K562 (cell line): ENCODE results near the gene SCRG1. TPM values are rescaled to one million over a fixed set of nuclear protein-coding genes. Genes with fewer than 3 reads are reported as not detected.

Experiments used
- CCNT2 ChIP-seq: IDR thresholded peaks from 2 replicates; pipeline ENCODE4 v1.6.1; 2011; ENCODE audit warnings: borderline replicate concordance, low read depth, mild to moderate bottlenecking, moderate library complexity, mixed read lengths, low read length; ENCODE audit not compliant: insufficient read length; ENCODE audit errors: extremely low read depth
- EP400 ChIP-seq: fragments of 450-650 bp; IDR thresholded peaks from 2 replicates; pipeline ENCODE4 v1.6.1; 2017; ENCODE audit warnings: antibody characterized with exemption, mild to moderate bottlenecking, moderate library complexity
- ETS2 ChIP-seq: IDR thresholded peaks from 2 replicates; pipeline ENCODE4 v1.6.1; 2016; ENCODE audit warnings: borderline replicate concordance, missing genetic modification characterization, mild to moderate bottlenecking, moderate library complexity, missing compliant biosample characterization; ENCODE audit not compliant: poor library complexity, severe bottlenecking
- FIP1L1 ChIP-seq: fragments of 200-400 bp; formaldehyde crosslinking; IDR thresholded peaks from 2 replicates; pipeline ENCODE4 v1.6.1; 2018; ENCODE audit warnings: mild to moderate bottlenecking, low read depth, low read length; ENCODE audit not compliant: poor library complexity, severe bottlenecking
- HDAC3 ChIP-seq: fragments of 450-650 bp; IDR thresholded peaks from 2 replicates; pipeline ENCODE4 v1.6.1; 2018; ENCODE audit warnings: borderline replicate concordance, mild to moderate bottlenecking, moderate library complexity; ENCODE audit not compliant: partially characterized antibody
- ILK ChIP-seq: fragments of 450-650 bp; IDR thresholded peaks from 2 replicates; pipeline ENCODE4 v1.6.1; 2016; ENCODE audit warnings: missing genetic modification characterization, low read depth, mild to moderate bottlenecking, missing compliant biosample characterization, moderate library complexity, borderline replicate concordance
- NCOA6 ChIP-seq: fragments of 450-650 bp; IDR thresholded peaks from 2 replicates; pipeline ENCODE4 v1.6.1; 2017; ENCODE audit warnings: mild to moderate bottlenecking
- NONO ChIP-seq, 2 experiments: fragments of 200-400 bp in 1 of 2; fragments of 450-650 bp in 1 of 2; formaldehyde crosslinking in 1 of 2; IDR thresholded peaks; 2 replicates each; pipeline ENCODE4 v1.6.1; 2017; ENCODE audit warnings: low read depth in 2 of 2, mild to moderate bottlenecking in 2 of 2, moderate library complexity in 2 of 2, low read length in 1 of 2
- NR2F6 ChIP-seq: fragments of 450-650 bp; formaldehyde crosslinking; IDR thresholded peaks from 2 replicates; pipeline ENCODE4 v1.4.0; 2020; ENCODE audit warnings: mild to moderate bottlenecking
- NRF1 ChIP-seq, 2 experiments: fragments of 450-650 bp; IDR thresholded peaks in 1 of 2; conservative IDR thresholded peaks in 1 of 2; 2 replicates each; pipeline ENCODE4 v1.6.1; 2014; ENCODE audit warnings: mild to moderate bottlenecking in 2 of 2
- RBM39 ChIP-seq: fragments of 200-400 bp; formaldehyde crosslinking; optimal IDR thresholded peaks from 2 replicates; pipeline ENCODE3; 2018; ENCODE audit warnings: low read depth, low read length
- SOX6 ChIP-seq: fragments of 450-650 bp; IDR thresholded peaks from 2 replicates; pipeline ENCODE4 v1.6.1; 2014; ENCODE audit warnings: mild to moderate bottlenecking
- SP1 ChIP-seq: sonication (generic); formaldehyde crosslinking; IDR thresholded peaks from 2 replicates; pipeline ENCODE4 v1.8.1; 2022; ENCODE audit warnings: mild to moderate bottlenecking, missing genetic modification reagents
- TAF7 ChIP-seq: fragments of 450-650 bp; IDR thresholded peaks from 2 replicates; pipeline ENCODE4 v1.6.1; 2016; ENCODE audit warnings: missing genetic modification characterization, missing compliant biosample characterization
- YY1 ChIP-seq, 3 experiments: IDR thresholded peaks; 2 replicates each; pipeline ENCODE4 v1.6.1; 2011; ENCODE audit warnings: low read length in 2 of 3, mild to moderate bottlenecking in 2 of 3, moderate library complexity in 2 of 3, borderline replicate concordance in 1 of 3, control low read depth in 1 of 3, low read depth in 1 of 3; ENCODE audit not compliant: insufficient read depth in 3 of 3, insufficient replicate concordance in 2 of 3, control insufficient read depth in 1 of 3, insufficient read length in 1 of 3; ENCODE audit errors: extremely low read depth in 1 of 3
- ZBTB33 ChIP-seq: sonication (generic); formaldehyde crosslinking; IDR thresholded peaks from 2 replicates; pipeline ENCODE4 v1.8.1; 2023; ENCODE audit warnings: mild to moderate bottlenecking, missing genetic modification reagents
- ZNF146 ChIP-seq: IDR thresholded peaks from one replicate; pipeline ENCODE4 v1.6.1; 2018; ENCODE audit warnings: missing compliant biosample characterization; ENCODE audit not compliant: unreplicated experiment
- ZNF436 ChIP-seq: fragments of 250-450, 450-650 bp; sonication (Bioruptor Pico); formaldehyde crosslinking; IDR thresholded peaks from 2 replicates; pipeline ENCODE4 v1.7.0; 2020; ENCODE audit warnings: mild to moderate bottlenecking
- ZNF449 ChIP-seq: fragments of 250-450 bp; sonication (Bioruptor Pico); IDR thresholded peaks from 2 replicates; pipeline ENCODE4 v1.8.0; 2022; ENCODE audit warnings: moderate library complexity, mild to moderate bottlenecking, inconsistent platforms
- ZNF589 ChIP-seq: fragments of 200-800 bp; sonication (Bioruptor generic); IDR thresholded peaks from 2 replicates; pipeline ENCODE4 v1.6.1; 2016; ENCODE audit warnings: low read depth, missing genetic modification characterization, missing compliant biosample characterization
- ZNF77 ChIP-seq: fragments of 250-450 bp; sonication (Bioruptor Pico); IDR thresholded peaks from 2 replicates; pipeline ENCODE4 v1.5.0; 2020
- polyA plus RNA-seq, 8 experiments: library from polyadenylated mRNA; depleted of rRNA in 4 of 8; stranded (reverse) in 5 of 8; unstranded in 3 of 8; fragments of >200 nt; fragmentation: Nextera tagmentation in 2 of 8; fragmentation: Illumina TruSeq in 1 of 8; extraction: Ambion mirVana in 2 of 8; extraction: Trizol in 1 of 8; gene quantifications; 2 replicates each; pipeline versions ENCODE4 v1.2.1 to v1.2.3, GENCODE V29; 2011 to 2014; ENCODE audit warnings: inconsistent platforms in 1 of 8, missing spikeins in 1 of 8
- total RNA-seq, 7 experiments: library from RNA; depleted of rRNA in 6 of 7; stranded (reverse); fragments of >200 nt in 6 of 7; fragmentation: Illumina TruSeq in 2 of 7; extraction: Trizol in 2 of 7; gene quantifications; 2 replicates each; pipeline versions ENCODE4 v1.2.1 to v1.2.3, GENCODE V29; 2011 to 2021; ENCODE audit warnings: low replicate concordance in 1 of 7
- TF ChIP-seq, protein P1 (sequence below): fragments of 250-450 bp; sonication (Bioruptor Pico); IDR thresholded peaks from 2 replicates; pipeline ENCODE4 v1.8.0; 2021; ENCODE audit warnings: moderate library complexity, mild to moderate bottlenecking, inconsistent platforms

The SCRG1 gene
- total and polyA plus RNA-seq, 9 of the 15 experiments (the other 6 are each of a cell fraction or from before 2014, with no cell fraction given), result 0.01 TPM; not detected in 7

GRCh38 chr4:173370477-173371291 is 28.2 kb downstream of the SCRG1 start, which contains the start of gene SAP30 (continued):
- TF ChIP-seq CCNT2, result peak; percentile 65
- peak; percentile 21 to 88 (median 83) for TF ChIP-seq YY1 (IDR thresholded peaks at IDR 0.05; ENCODE audit: borderline replicate concordance in 1 of 3, control insufficient read depth in 1 of 3, extremely low read depth in 1 of 3, insufficient read depth in 3 of 3, insufficient read length in 1 of 3, insufficient replicate concordance in 2 of 3, low read depth in 1 of 3, low read length in 2 of 3)
- TF ChIP-seq SP1 (CRISPR knock-in tag), result peak; percentile 72
- TF ChIP-seq ZNF589 (CRISPR knock-in tag), result peak; percentile 4; the same call in 1 of the 2 replicates
- no peak for TF ChIP-seq HDAC3
- TF ChIP-seq EP400, result peak; percentile 45; the same call in 1 of the 2 replicates
- TF ChIP-seq SOX6, result no peak
- no peak for TF ChIP-seq NR2F6
- no peak for TF ChIP-seq ZNF77 (CRISPR knock-in tag)
- no peak for TF ChIP-seq ZNF449 (CRISPR knock-in tag)
- TF ChIP-seq ZNF146 (CRISPR knock-in tag), result no peak
- TF ChIP-seq ZBTB33 (CRISPR knock-in tag), result no peak
- TF ChIP-seq, protein P1, sequence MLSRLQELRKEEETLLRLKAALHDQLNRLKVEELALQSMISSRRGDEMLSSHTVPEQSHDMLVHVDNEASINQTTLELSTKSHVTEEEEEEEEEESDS (CRISPR knock-in tag), result no peak
- TF ChIP-seq NONO (IDR thresholded peaks at IDR 0.05; ENCODE audit: low read depth in 2 of 2, low read length in 1 of 2), result peak in 1 of 2 experiments; percentile 59; a peak in 1 of 4 replicates
- TF ChIP-seq NRF1 (conservative IDR thresholded peaks at IDR 0.05 in 1 of 2, IDR thresholded peaks at IDR 0.05 in 1 of 2), result peak; percentile 96
- TF ChIP-seq ZNF436 (CRISPR knock-in tag), result no peak
- no peak for TF ChIP-seq NCOA6
- no peak for TF ChIP-seq FIP1L1
- peak; percentile 76 for TF ChIP-seq TAF7 (tag)
- TF ChIP-seq ILK, result no peak
- no peak for TF ChIP-seq ETS2 (tag)
- TF ChIP-seq RBM39, result no peak
